Measurements from ENCODE around the gene HDDC3. TPM values are rescaled to one million over a fixed set of nuclear protein-coding genes. Genes with fewer than 3 reads are reported as not detected.
A peak's percentile ranks its signal among the peaks of the same experiment; 100 is the strongest.

The HDDC3 gene
- total and polyA plus RNA-seq, 3 donors from 2014 or later, result 12.1 to 18.3 (median 16.7) TPM

DNA sequence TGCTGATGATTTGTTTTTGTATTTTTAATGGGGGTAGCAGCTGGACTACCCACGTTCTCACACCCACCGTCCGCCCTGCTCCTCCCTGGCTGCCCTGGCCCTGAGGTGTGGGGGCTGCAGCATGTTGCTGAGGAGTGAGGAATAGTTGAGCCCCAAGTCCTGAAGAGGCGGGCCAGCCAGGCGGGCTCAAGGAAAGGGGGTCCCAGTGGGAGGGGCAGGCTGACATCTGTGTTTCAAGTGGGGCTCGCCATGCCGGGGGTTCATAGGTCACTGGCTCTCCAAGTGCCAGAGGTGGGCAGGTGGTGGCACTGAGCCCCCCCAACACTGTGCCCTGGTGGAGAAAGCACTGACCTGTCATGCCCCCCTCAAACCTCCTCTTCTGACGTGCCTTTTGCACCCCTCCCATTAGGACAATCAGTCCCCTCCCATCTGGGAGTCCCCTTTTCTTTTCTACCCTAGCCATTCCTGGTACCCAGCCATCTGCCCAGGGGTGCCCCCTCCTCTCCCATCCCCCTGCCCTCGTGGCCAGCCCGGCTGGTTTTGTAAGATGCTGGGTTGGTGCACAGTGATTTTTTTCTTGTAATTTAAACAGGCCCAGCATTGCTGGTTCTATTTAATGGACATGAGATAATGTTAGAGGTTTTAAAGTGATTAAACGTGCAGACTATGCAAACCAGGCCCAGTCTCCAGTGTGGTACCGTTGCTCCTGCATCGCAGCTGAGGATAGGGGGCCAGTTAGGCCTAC lies 49.4 kb downstream of the HDDC3 start:
- Histone ChIP-seq H3K36me3 (ENCODE audit: low read depth, missing control alignments) (no peaks in the 10 kb centered on the region), H3K9me3 (no peaks in the 10 kb centered on the region), H3K27ac (peak overlapping the region; percentile 96 to 97), H3K4me3 (no peak overlapping the region), H3K4me1 (peaks cover 31% of the 10 kb centered on the region), H3K27me3 (no peaks in the 10 kb centered on the region)
- 72 to 80% methylated on average over 13 of the region's 13 CpGs for WGBS, 2 donors
- intact Hi-C loops (cut with DNase I; ENCODE audit: low total_unique reads), result loop anchor here (10.0 kb wide), 1 partner anchor 238 kb away; no protein-coding TSS in a partner anchor
- no peak for TF ChIP-seq POLR2A (IDR thresholded peaks at IDR 0.05)
- TF ChIP-seq, protein P1, sequence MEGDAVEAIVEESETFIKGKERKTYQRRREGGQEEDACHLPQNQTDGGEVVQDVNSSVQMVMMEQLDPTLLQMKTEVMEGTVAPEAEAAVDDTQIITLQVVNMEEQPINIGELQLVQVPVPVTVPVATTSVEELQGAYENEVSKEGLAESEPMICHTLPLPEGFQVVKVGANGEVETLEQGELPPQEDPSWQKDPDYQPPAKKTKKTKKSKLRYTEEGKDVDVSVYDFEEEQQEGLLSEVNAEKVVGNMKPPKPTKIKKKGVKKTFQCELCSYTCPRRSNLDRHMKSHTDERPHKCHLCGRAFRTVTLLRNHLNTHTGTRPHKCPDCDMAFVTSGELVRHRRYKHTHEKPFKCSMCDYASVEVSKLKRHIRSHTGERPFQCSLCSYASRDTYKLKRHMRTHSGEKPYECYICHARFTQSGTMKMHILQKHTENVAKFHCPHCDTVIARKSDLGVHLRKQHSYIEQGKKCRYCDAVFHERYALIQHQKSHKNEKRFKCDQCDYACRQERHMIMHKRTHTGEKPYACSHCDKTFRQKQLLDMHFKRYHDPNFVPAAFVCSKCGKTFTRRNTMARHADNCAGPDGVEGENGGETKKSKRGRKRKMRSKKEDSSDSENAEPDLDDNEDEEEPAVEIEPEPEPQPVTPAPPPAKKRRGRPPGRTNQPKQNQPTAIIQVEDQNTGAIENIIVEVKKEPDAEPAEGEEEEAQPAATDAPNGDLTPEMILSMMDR (IDR thresholded peaks at IDR 0.05), result no peak
- no peak for DNase-seq

DNA sequence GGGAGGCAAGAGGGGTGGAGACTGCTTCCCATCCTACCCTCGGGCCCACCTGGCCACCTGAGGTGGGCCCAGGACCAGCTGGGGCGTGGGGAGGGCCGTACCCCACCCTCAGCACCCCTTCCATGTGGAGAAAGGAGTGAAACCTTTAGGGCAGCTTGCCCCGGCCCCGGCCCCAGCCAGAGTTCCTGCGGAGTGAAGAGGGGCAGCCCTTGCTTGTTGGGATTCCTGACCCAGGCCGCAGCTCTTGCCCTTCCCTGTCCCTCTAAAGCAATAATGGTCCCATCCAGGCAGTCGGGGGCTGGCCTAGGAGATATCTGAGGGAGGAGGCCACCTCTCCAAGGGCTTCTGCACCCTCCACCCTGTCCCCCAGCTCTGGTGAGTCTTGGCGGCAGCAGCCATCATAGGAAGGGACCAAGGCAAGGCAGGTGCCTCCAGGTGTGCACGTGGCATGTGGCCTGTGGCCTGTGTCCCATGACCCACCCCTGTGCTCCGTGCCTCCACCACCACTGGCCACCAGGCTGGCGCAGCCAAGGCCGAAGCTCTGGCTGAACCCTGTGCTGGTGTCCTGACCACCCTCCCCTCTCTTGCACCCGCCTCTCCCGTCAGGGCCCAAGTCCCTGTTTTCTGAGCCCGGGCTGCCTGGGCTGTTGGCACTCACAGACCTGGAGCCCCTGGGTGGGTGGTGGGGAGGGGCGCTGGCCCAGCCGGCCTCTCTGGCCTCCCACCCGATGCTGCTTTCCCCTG lies 50.2 kb downstream of the HDDC3 start:
- Histone ChIP-seq H3K9me3 (no peaks in the 10 kb centered on the region), H3K36me3 (ENCODE audit: low read depth, missing control alignments) (no peaks in the 10 kb centered on the region), H3K4me3 (no peak overlapping the region), H3K27ac (no peak overlapping the region), H3K4me1 (peaks cover 31% of the 10 kb centered on the region), H3K27me3 (no peaks in the 10 kb centered on the region)
- WGBS, 2 donors, result 78 to 87% methylated on average over 9 to 19 of the region's 19 CpGs
- no peak for DNase-seq
- intact Hi-C loops (cut with DNase I; ENCODE audit: low total_unique reads), result loop anchor here (10.0 kb wide), 1 partner anchor 237 kb away; no protein-coding TSS in a partner anchor
- TF ChIP-seq, protein P1 (IDR thresholded peaks at IDR 0.05), result no peak
- no peak for TF ChIP-seq POLR2A (IDR thresholded peaks at IDR 0.05)

DNA sequence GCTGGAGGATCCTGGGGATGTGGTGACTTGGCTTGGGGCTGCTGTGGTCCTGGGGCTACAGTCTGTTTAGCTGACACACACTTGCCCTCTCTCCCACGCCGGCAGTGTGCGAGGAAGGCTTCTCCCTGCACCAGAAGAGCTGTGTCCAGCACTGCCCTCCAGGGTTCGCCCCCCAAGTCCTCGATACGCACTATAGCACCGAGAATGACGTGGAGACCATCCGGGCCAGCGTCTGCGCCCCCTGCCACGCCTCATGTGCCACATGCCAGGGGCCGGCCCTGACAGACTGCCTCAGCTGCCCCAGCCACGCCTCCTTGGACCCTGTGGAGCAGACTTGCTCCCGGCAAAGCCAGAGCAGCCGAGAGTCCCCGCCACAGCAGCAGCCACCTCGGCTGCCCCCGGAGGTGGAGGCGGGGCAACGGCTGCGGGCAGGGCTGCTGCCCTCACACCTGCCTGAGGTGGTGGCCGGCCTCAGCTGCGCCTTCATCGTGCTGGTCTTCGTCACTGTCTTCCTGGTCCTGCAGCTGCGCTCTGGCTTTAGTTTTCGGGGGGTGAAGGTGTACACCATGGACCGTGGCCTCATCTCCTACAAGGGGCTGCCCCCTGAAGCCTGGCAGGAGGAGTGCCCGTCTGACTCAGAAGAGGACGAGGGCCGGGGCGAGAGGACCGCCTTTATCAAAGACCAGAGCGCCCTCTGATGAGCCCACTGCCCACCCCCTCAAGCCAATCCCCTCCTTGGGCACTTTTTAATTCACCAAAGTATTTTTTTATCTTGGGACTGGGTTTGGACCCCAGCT lies 51.0 kb downstream of the HDDC3 start:
- Histone ChIP-seq H3K27me3 (no peaks in the 10 kb centered on the region), H3K9me3 (no peaks in the 10 kb centered on the region), H3K4me3 (no peak overlapping the region), H3K36me3 (ENCODE audit: low read depth, missing control alignments) (no peaks in the 10 kb centered on the region), H3K4me1 (peaks cover 27% of the 10 kb centered on the region), H3K27ac (no peak overlapping the region)
- no peak for DNase-seq
- TF ChIP-seq POLR2A (IDR thresholded peaks at IDR 0.05), result no peak
- TF ChIP-seq, protein P1 (IDR thresholded peaks at IDR 0.05), result no peak
- 86 to 99% methylated on average over 11 to 35 of the region's 35 CpGs for WGBS, 2 donors
- intact Hi-C loops (cut with DNase I; ENCODE audit: low total_unique reads), result loop anchor here (10.0 kb wide), 1 partner anchor 237 kb away; no protein-coding TSS in a partner anchor

DNA sequence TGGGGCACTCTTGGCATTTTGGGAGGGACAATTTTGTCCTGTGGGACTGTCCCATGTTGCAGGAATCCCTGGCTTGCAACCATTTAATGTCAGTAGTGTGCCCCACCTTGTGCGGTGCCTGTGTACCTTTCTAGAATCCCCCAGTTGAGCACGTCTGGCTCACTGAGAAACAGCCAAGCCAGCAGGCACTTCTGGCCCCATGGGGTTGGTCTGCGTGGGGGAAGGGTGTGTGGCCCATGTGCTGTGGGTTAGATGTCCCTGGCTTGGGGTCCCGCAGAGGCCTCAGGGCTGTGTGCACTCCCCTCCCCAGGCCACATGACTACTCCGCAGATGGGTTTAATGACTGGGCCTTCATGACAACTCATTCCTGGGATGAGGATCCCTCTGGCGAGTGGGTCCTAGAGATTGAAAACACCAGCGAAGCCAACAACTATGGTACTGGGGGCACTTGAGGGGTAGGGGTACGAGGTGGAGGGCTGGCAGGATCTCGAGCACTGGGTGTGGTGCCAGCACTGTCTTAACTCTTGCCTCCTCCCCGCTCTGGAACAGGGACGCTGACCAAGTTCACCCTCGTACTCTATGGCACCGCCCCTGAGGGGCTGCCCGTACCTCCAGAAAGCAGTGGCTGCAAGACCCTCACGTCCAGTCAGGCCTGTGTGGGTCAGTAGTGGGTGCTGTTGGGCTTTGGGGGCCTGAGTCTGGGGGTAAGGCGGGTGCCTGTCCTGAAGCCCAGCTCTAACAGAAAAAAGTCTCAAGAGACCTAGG lies 51.8 kb downstream of the HDDC3 start:
- peaks cover 21% of the 10 kb centered on the region for H3K4me1 ChIP-seq
- H3K27ac ChIP-seq, result no peak overlapping the region
- 87 to 88% methylated on average over 7 to 15 of the region's 16 CpGs for WGBS, 2 donors
- TF ChIP-seq, protein P1 (IDR thresholded peaks at IDR 0.05), result no peak
- TF ChIP-seq POLR2A (IDR thresholded peaks at IDR 0.05), result no peak
- H3K9me3 ChIP-seq, result no peaks in the 10 kb centered on the region
- intact Hi-C loops (cut with DNase I; ENCODE audit: low total_unique reads), result loop anchor here (10.0 kb wide), 1 partner anchor 236 kb away; no protein-coding TSS in a partner anchor
- no peak for DNase-seq
- H3K4me3 ChIP-seq, result no peak overlapping the region
- H3K27me3 ChIP-seq, result no peaks in the 10 kb centered on the region
- H3K36me3 ChIP-seq (ENCODE audit: low read depth, missing control alignments), result no peaks in the 10 kb centered on the region

All from testis (tissue), 3 donors.